GM21737 (cell line): ENCODE measurements around the gene PSMD1.
"Not testable (repeated sequence)": the region's sequence is repeated elsewhere in the genome, so short reads cannot be mapped to it uniquely, and the experiment has no call there.

Experiments
- ATAC-seq: cut with Tn5 transposase; IDR thresholded peaks from one replicate; pipeline ENCODE4 v1.9.1; 2021; ENCODE audit warnings: mild to moderate bottlenecking, moderate library complexity; ENCODE audit not compliant: unreplicated experiment

The PSMD1 gene

DNA sequence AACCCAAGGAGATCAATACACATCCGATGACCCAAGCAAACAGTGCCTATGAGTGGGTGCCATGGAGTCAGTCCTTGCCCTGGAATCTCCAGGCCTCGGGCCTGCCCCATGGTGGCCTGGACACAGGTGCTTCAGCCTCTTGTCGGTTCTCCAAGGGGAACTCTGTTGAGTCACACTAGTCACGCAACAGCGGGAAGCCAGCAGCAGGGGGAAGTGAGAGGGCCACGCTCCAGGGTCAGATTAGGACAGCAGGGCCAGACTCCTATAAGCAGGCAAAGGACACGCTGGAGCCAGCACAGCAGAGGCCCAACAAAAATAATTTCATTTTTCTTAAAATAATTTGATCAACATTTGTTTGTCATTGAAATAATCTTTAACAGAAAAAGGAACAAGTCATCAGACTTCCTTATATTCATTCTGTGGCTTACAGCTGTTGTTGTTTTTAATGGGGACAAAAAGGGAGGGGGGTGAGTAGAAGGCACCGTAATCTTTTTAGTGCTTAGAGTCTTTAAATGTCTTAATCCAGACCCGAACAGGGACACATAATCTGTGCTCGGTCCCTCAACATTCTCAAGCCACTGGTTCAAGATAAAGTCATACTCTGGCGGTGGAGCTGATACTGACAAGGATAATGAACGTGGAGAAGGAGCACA, 125.3 kb downstream of the PSMD1 start:
- peak; percentile 46 for ATAC-seq

DNA sequence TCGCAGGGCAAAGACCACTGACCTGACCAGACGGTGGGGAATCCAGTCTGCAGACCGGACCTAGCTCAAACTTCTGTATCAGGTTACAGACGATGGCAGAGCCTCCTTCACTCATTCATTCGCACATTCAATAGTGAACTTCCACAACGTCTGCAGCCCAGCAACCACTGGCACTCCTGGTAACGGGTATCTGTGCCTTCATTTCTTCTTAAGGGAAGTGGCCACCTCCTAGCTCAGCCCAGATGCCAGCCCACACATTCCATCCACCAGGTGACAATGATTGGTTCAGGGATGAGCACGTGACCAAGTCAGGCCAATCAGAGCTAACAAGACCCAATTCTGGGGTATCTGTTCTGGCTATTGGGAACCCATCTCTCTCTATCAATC, 125.8 kb downstream of the PSMD1 start:
- no peak for ATAC-seq

DNA sequence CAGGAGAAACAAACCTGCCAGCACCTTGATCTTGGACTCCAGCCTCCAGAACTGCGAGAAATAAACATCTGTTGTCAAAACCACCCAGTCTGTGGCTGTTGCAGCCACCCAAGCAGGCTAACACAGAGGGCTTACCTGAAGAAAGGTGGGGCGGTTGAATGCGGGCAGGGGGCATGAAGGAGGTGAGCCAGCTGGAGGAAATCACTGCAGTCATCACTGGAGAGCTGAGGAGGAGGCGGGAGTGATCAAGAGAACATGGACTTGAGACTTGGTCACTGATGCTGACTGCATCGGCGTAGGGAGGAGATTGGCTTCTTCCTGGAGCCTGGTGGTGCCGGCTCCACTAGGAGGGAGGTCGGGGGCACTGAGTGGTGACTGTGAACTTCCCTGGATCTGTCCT, 127.2 kb downstream of the PSMD1 start:
- no peak for ATAC-seq

DNA sequence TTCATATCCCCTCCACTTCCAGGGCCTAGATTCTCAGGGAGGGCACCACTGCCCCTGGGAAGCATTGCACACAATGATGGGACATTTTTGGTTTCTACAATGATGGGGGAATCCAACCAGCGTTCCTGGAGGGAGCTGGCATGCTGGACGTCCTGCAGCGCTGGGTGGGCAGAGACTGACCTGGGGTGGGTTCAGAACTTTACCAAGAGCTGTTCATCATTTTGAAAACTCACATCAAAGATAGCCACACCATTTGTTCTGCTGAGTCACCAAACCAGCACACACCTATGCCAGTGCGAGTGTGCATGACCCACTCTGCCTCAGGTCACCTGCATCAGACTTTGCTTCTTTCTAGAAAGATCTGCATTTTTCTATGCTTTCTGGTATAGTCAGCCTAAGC, 127.7 kb downstream of the PSMD1 start:
- no peak for ATAC-seq

DNA sequence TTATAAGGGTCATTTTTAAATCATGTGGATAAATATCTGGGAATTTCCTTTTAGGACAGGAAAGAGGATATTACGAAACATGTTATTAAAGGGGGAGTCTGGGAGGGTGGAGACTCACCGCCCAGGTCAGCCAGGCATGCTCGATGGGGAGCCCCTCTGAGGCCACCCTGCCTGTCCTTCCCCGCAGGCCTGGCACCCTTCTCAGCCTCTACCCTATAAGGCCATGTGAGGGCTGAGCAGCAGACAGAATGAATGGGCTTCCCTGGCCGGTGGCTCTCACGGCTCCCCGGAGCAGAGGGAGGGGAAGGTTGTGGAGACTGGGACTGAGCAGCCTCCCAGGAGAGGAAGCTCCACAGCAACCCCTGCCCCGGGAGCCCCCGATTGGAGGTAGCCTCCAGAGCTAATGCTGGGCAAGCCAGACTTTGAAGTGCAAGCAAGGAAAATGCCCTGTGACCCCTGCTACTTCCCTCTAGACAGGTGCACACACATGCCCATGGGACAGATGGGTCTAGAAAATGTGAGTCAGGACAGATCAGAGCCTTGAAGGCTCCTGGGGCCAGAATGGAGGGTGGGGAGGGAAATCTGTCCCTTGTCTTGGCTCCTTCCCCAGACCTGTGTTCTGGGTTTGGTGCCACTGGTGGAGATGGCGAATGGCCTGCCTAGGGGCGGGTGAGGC, 128.5 kb downstream of the PSMD1 start:
- no peak for ATAC-seq

DNA sequence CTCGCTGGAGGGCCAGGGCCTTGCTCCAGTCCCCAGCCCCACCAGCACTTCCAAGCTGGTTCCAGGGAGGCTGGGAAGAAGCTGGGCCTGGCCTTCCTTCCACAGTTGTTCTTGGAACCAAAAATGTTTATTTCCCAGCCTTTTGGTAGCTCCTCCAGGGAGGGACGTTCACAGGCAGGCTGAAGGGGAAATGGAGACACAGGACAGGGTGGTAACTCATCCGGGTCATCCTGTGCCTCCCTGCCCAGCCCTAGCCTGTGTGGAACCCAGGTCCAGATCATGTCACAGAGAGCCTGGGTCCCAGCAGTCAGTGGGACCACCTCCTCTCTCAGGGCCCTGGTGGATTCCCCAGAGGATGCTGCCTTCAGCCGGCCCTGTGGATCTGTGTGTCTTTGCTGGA, 129.2 kb downstream of the PSMD1 start:
- ATAC-seq = no peak

DNA sequence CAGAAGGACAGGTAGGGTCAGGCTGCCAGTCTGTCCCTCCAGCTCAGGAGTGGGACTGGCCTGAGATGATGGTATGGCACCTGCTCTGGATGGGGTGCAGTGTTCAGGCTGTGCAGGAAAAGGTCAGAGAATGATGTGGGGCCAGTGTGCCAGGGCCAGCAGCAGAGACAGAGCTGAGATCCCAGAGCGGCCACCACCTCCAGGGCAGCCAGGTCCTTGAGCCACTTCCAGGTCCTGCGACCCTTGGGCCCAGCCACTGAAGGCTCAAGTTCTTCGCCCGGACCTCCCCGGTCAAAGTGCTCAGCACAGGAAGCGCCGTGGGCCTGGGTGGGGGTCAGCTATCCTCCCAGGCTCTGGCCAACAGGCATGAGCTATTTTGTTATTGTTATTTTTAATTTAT, 129.7 kb downstream of the PSMD1 start:
- no peak for ATAC-seq

DNA sequence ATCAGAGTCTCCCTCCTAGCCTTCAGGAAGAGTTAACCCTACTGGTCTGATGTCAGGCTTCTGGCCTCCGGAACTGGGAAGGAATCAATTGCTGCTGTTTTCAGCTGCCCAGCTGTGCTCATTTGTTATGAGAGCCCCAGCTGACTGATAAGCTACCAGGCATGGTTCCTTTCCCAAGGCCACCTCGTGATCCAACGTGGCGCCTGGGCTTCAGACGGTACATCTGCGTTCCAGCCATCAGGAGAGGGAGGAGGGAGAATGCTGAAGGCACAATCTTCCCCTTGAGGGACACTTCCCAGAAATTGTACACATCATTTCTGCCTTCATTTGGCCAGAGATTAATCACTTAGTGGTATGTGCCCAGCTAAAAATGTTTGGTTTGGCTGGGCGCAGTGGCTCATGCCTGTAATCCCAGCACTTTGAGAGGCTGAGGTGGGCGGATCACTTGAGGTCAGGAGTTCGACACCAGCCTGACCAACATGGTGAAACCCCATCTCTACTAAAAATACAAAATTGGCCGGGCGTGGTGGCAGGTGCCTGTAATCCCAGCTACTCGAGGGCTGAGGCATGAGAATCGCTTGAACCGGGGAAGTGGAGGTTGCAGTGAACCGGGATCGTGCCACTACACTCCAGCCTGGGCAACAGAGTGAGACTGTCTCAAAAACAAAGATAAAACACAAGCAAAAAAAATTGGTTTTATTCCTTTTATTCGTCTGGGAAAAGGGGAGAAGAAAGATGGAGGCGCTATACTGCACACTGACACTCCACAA, 131.3 kb downstream of the PSMD1 start:
- ATAC-seq = no peak

DNA sequence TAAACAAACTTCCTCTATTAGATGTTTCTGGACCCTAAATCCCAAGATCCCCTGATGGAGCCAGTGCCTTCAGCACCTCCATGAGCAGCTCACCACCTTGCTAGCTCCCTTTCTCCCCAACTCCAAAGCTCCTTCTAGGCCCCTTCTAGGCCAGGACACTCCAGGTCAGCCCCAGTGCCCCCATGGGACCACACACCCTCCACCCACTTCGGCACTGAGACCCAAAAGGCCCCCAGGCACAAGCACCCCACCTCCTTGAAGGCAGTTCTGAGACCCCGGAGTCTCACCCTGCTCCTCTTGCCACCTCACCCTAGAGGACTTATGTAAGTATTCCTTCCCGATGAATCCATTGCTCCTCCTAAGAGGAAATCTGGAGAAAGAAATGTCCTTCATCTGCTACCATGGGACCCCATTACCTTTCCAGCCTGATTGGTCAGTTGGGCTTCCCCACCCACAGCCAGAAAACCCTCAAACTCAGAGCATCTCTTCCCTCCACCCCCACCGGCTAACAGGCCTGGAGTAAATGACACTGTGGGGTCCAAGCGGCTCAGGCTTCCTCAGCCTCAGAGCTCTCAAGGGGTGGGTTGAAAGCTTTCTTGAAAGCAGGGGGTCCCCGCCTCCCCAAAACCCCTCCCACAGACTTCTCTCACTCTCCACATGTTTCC, 132.0 kb downstream of the PSMD1 start:
- no peak for ATAC-seq

DNA sequence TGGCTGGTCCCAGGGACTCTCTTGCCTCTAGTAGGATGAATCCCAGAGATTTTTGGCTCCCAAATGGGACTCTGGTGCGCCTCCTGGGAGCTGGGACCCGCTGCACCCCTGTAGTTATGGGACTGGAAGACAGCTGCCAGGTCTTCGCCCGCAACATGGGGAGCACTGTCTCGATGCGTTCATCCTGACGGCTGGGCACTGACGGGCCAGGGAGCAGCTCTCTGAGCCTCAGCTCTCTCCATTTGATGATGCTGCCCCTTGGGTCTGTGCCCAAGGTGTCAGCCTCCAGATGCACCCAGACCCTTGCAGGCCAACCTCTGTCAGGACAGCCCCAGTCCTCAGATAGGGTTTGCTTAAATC, 132.5 kb downstream of the PSMD1 start:
- ATAC-seq = no peak

DNA sequence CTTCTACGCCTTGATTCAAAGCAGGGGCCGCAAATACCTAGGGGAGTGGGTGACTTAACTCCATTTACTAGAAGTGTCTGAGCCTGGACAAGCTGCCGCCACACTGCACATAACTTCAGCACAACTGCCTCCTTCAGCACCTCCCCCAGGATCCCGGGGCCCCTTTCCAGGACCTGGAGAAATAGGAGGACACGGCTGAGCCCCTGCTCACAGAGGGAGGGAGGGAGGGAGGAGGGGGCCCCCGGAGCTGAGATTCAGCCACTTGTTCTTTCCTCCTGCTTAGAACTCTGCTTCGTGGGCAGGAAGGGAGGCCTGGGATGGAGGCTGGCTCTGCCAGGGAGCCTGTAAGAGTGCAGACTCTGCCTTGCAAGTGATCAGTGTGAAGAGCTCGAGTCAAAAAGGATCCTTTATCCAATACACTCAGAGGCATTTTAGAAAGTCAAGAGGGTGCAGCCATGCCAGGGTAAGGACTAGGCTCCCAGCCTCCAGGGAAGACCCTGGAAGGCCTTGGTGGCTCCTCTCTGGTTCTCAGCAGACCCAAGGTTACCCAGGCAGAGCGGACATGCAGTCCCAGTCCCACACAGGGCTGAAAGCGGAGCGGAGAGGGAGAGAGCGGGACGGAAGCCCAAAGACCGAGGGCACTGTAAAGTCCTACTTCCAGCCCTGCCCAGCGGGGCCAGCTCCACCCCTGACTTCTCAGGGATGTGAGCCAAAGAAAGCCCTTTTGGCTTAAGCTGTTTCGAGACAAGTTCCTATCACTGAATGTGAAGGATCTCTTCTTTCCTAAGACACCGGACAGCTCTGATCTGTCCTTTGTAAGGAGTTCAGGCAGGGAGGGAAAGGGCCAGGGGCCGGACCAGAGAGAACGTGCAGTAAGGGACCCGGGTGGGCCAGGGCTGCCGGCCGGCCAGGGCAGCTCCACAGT, 133.2 kb downstream of the PSMD1 start:
- ATAC-seq = no peak

DNA sequence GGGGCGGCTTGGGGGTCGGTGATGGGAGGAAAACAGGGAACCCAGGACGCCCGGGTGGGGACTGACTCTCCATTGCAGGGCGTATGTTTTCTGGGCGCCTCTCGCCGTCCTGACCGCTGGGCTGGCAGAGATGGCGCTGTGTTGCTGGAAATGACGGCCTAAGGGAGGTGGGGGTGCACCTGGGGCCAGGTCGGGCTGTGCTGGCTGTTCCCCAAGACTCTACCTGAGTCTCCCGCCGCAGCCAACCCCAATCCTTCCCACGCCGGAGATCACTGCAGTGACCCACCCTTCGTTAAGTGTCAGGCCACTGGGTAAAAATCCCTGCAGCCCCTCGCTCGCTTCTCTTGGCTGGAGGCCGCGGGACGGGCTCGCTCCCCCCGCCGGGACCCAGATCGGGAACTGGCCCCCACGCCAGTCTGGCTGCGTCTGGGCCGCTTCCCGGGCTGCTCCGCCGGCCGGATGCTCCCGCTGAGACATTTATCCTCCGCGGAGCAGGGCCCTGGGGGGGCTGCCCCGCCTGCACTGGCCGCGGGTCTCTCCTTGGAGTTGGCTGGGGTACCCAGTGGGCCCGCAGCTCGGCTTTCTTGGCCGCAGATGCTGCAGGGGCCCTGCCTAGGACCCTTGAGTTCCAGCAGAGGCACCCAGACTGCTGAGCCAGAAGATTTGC, 134.0 kb downstream of the PSMD1 start:
- no peak for ATAC-seq

DNA sequence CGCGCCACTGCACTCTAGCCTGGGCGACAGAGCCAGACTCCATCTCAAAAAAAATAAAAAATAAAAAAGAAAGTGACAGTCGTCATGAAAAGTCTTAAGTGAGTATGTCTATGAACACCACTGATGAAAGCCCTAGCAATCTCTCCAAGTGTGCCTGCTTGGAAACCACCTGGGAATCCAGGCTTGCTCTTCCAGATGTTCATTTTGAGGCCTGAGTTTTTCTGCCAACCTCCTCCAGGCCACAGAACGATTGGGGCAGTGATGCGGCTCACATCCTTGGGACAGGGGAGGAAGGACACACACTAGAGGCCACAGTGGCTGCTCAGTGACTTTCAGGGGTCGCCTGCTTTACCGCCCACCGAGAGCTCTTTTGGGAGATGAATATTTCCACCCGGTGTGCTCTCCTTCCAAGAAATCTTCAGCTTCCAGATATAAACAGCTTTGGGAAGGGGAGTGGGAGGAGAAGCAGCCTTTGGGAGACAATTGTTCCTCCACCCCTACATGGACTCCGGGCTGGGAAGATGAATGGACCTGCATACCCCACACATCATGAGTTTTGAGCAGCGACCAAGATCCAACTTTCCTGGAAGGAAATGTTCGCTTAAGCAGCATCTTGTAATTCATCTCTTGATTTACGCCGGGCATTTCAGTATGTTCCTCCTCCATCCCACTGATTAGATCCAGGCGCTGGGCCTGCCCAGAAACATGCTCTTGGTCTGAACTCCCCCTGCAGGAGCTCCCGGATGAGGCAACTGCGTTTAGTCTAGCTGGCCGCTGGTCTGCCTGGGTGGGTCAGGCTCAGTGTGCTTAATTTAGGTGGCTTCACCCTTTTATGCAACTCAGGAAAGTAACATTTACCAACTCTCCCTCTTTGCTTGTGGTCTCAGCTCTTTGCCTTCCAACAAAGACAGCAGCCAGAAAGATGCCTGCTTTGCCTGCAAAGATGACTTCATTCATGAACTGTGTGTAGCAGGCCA, 135.5 kb downstream of the PSMD1 start:
- no peak for ATAC-seq

DNA sequence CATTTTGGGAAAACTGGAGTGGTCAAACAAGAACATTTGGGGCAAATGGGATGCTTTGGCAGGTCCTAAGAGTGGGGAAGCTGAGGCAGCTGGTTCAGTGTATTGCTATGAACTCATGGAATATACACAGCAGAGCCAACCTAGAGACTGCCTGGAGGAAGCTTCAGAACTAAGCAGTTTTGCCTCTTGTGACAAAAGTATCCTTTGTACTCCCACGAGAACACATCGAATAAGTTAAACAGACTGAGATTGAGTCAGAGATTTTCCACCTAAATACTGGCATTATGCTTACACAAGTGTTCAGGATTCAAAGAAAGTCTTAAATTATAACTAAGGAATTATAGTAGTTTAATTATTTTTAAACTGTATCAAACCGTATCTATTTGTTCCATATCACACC, 136.5 kb downstream of the PSMD1 start:
- no peak for ATAC-seq

DNA sequence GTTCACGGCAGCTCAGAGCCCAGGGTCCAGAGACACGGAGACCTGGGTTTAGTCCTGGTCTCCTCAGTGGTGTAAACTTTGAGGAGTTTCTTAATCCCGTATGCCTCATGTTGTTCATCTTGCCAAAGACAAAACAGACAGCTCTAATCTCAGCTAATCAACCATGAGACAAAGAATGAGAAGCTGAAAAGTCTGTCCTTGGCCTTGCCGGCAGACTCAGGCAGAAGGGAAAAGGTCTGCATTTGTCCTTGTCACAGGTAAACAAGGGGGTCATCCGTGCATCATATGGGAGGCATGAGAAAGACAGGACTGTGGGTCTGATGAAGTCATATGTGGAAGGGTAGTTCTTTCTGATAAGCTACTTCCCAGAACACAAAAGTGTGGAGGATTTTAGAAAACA, 139.9 kb downstream of the PSMD1 start:
- ATAC-seq = no peak

DNA sequence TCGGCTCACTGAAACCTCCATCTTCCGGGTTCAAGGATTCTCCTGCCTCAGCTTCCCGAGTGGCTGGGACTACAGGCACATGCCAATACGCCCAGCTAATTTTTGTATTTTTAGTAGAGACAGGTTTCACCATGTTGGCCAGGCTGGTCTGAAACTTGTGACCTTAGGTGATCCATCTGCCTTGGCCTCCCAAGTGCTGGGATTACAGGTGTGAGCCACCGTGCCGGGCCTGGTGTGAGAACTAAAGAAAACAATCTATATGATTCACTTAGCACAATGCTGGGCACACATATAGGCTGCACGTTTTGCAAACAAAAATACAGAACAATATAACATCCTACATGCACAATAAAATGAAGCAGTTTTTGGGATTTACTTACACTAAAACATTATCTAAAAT, 140.5 kb downstream of the PSMD1 start:
- not testable (repeated sequence) for ATAC-seq

DNA sequence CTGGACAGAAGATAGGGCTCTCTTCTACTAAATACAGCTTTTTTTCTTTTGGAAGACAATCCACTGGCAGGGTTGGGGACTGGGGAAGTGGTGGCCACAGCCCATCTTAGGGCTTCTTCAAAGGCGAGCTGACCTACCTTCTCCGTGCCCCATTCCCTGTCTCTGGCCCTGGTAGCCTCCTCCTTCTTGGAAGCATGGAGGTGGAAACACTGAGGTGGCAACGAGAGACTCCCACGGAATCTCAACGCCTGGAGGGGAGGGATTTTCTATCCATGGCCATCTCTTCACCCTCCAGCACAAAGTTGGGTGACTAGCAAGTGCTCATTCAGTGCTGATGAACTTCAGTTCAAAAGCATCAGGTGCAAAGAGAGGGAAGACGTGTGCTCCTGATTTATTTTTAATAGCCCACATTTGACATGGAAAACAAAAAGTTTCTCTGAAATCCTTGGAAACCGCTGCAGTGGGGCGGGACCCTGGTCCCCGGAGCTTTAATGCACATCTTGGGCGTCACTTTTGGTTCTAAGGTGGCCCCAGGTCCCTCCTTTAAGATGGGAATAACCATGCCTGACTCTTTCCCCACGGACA, 141.1 kb downstream of the PSMD1 start:
- no peak for ATAC-seq

DNA sequence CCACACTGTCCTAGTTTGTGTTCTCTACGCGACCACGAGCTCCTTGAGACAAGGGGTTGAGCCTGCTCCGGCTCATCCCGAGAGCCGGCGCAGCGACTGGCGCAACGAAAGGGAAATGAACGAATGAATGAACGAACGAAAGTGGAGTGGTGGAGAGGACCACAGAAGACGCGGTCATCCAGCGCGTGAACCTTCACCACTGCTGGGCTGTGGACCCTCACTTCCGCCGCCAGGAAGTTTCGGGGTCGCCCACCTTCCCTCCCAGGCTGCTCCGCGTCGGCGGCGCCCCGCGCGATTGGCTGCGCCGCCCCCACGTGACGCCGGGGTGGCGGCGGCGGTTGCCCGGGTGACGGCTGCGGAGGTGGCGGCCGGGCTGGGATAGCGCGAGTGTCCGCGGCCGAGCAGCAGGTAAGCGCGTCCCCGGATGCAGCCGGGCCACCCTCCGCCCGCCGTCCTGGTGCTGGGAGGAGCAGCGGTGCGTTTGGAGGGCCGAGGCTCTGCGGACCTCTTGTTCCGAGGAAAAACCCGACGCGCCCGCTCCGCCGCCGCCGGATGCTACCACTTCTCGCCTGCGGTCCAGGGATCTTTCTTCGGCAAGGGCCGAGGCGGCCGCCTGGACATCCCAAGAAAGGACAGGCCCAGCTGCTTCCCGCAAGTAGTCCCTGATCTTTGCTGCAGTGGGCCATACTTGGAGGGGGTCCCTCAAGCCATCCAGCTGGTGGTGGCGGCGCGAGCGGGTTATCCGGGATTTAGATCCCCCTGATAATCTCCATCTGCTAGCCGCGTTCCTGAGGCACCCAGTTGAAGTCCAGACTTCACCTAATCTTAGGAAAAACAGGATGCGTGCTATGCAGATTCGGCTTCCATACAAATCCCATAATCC, 141.9 kb downstream of the PSMD1 start, which contains the start of gene ARMC9:
Gene ARMC9, plus strand, starts transcription at position 341 of the 883 bp plus-strand sequence. CDS start 7,608 bp downstream, outside the sequence.
- peak; percentile 95 for ATAC-seq
